Superior temporal gyrus (tissue), 1 donor: Measurements from ENCODE around the gene GDA.

ENCODE experiments used
- DNase-seq: peaks from one replicate; pipeline ENCODE4 v3.0.0-alpha.2; 2016; ENCODE audit errors: extremely low spot score

The GDA gene

GRCh38 chr9:72149231-72149975, at the start of gene GDA:
Gene GDA, plus strand, starts transcription at chr9:72149440. Its CDS starts 120 bp downstream, at chr9:72149560.
- DNase-seq: no peak

GRCh38 chr9:72102520-72102919, 46.7 kb upstream of the GDA start:
- no peak for DNase-seq

DNA sequence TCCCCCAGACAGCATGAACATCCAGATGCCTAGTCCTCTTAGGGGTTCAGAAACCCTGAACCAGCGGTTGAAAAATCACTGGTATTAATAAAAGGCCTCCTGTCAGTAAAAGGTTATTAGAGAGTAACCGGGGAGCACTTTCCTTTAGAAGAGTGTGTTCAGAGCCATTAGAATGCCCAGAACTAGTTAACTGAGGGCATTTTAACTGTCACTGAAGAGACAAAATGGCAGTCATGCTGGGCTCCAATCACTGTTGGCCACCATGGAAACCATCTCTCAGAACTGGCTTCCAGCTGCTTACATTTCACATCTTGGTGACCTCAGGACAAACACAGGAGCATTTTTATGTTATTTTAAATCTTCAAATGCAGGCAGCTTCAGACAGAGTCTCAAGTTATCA, 36.2 kb upstream of the GDA start:
- DNase-seq: no peak

DNA sequence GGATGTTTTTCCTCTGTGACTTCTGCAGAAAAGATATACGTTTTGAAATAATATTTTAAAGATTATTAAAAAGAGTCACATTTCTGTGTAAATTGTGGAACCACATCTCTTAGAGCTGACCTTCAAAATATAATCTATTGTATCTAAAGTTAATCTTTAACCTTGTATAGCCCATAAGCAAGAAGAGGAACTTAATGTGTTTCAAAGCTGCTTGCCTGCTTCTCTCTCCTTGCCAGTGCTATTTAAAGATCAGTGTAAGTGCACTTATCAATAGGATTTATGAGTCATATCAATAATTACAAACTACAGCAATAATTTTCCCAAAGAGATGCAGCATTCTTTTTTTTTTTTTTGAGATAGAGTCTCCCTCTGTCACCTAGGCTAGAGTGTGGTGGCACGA, 29.4 kb upstream of the GDA start:
- DNase-seq: no peak

DNA sequence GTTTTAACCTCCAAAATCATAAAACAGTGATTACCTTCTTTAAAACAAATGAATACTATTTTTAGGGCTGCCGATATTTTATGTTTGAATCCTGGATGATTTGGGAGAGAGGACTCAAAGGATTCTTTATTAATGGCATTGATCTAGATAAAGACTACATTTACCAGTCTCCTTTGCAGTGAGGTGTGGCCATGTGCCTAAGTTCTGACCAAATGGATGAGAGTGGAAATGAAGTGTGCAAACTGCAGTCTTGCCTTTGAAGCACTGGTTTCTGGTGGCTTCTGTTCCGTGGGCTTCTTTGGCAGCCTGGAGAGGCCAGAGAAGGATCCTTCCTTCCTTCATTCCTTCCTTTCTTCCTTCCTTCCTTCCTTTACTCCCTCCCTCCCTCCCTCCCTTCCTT, 24.3 kb upstream of the GDA start:
- DNase-seq: no peak

DNA sequence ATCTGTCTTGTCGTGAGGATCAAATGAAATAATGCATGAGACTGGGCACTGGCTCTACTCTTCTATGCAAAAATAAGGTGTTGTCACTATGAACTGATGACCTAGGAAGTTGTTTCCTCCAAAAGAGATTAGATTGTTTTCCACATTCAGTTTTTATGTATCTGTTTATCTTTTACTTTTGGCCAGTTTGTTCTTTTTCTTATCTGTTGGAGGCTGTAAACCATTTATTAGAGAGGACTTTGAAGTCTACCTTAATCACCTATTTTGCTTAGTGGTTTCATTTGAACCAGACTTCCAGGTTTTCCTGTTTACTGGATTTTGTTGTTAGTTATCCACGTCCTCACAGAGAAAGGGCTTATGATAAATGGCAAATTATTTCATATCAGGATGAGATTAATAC, 21.5 kb upstream of the GDA start:
- no peak for DNase-seq

DNA sequence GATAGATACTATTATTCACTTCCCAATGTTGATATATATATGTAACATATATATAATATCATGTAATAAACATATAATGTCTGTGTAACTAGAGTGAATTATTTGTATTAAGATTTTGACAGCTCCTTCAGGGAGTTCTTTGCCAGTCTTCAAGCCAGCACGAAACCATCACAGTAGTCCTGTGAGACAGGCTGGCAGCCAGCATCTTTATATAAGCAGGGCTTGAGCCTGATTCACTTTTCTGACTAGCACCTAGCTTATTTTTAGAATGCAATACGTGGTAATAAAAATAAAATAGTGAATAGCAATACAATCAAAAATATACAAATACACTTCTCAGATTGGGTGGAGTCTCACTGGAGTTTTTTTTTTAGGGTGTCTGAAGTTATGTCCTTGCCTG, 20.7 kb upstream of the GDA start:
- DNase-seq: no peak

GRCh38 chr9:72129271-72130156, 19.7 kb upstream of the GDA start:
- DNase-seq: no peak

- DNase-seq: no peak
These were observed 18.9 kb upstream of the GDA start for GRCh38 chr9:72130321-72130720.

- no peak for DNase-seq
These were observed 18.0 kb upstream of the GDA start for GRCh38 chr9:72131206-72131605.

DNA sequence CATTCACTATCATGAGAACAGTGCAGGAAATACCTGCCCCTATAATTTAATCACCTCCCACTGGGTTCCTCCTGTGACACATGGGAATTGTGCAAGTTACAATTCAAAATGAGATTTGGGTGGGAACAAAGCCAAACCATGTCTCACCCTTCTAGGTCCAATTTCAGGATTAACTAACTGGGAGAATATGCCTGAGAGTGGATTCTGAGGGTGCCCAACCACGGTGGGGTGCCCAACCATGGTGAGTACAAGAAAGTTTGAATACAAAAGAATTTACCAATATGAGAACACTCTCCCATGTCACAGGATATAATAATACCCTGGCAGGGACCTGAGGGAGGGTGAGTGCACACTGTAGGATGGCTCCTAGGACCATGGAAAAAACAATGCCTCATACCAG, 17.2 kb upstream of the GDA start:
- DNase-seq: no peak

DNA sequence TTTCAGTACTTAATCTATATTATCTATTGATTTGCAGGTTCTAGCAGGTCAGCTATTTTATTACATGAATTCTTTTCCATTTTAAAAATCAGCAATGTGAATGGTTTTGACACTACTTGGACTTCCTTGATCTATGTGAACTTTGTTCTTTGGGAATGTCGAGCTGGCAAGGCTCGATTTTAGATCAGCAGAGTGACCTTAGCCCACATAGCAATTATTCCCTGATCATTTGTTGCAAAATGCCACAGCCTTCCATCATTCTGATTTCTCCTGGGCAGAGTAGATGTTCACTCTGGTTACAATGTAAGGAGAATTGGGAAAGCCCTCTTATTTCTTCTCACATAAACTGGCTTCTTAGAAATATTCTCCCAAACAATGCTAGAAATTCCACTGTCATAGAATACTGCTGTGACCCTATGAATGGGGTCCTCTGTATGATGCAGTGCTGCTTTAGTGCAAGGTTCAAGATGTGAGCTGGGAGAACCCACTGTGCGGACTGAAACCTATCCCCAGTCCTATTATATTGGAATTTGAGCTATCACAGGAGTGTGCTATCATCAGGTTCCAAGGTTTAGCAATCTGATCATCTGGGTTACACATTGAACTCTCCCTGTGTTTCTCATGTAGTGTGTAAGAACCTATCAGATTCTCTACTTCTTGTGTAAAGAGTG, 15.7 kb upstream of the GDA start:
- DNase-seq: no peak

DNA sequence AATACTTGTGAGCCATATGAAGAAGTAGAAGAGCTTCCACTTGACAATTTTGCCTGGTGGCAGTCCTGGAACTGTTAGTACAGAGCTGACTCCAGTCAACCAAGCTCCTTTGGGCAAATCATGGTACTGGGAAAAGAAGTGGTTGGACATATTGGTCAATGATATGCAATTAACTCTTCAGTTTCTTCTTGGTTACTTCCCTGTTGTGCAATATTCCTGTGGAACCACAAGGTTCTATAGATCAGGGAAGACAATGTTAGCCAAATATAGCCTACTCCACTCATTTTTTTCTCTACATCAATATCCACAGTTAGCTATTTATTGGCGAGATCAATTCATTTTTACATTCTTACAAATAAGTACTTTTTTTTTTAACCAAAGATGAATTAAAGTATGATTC, 14.4 kb upstream of the GDA start:
- DNase-seq: no peak

GRCh38 chr9:72137697-72138365, 11.4 kb upstream of the GDA start:
- DNase-seq: no peak

DNA sequence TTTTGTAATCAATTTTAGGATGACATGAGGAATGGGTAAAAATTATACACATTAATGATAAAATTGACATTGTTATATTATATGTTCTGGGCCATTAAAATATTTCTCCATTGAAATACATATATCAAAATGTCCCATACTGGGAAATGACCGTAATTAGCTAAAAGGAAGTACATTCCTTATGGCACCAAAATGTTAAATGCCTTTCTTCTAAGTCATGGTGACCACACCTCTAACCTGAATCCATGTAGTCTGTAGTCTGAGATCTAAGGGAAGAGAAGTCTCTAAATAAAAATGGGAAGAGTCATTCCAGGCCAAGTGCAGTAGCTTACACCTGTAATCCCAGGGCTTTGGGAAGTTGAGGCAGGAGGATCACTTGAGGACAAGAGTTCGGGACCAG, 10.0 kb upstream of the GDA start:
- no peak for DNase-seq

DNA sequence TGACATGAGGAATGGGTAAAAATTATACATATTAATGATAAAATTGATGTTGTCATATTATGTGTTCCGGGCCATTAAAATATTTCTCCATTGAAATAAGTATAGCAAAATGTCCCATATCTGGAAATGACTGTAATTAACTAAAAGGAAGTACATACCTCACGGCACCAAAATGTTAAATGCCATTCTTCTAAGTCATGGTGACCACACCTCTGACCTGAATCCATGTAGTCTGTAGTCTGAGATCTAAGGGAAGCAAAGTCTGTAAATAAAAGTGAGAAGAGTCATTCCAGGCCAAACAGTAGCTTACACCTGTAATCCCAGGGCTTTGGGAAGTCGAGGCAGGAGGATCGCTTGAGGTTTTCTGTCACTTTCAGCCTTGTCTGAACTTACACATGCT, 8.7 kb upstream of the GDA start:
- DNase-seq: no peak

DNA sequence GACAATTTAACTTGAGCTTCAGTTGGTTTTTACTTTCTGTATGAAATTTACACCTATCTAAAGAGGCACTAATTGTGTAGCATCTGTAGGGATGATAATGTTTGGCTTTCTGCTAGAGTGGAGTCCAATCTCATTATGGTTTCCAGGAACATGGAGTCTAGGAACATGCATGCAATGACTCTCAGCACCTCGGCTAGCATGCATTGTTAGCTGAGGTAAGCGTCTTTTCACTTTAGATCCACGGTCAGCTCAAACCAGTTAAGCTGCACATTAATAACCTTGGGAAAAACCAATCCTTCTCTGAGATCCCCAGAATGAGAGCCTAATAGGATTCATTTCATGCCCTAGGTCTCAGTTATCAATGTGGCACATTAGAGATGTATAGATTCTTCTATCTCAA, 7.8 kb upstream of the GDA start:
- DNase-seq: no peak

GRCh38 chr9:72144756-72145492, 4.3 kb upstream of the GDA start:
- no peak for DNase-seq

DNA sequence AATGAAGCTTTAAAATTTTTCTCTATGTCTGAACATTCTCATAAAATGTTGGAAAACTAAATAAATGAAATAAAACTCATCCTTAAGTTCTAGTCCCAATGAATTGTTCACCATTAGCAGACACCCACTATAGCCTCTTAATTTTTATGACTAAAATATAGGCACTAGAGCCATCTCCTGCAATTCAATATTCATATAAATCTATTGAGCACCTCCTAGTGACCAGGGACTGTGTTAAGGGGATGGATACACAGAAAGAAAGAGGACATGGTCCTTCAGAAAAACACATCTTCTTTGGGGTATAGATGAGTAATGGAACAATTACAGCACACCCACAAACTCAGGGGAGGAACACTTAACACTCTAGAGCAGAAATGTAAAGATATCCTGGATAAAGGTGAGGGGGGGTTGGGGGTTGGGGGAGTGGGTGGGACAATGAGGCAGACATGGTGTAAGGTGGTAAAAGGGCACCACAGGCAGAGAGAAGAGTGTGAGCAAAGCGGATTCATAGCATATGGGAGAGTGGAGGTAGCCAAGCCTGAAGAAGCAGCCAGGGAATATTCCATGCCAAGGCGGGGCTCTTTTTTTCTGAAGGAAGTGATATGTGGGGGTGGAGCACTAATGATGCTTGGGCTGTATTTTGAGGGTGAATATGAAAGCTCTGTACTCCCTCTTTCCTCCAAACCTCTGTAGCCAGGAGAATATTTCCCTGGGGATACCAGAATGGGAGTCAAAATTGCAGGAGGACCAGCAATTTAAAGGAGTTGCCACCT, 3.3 kb upstream of the GDA start:
- DNase-seq: no peak

GRCh38 chr9:72147676-72148075, 1.6 kb upstream of the GDA start:
- DNase-seq: no peak

DNA sequence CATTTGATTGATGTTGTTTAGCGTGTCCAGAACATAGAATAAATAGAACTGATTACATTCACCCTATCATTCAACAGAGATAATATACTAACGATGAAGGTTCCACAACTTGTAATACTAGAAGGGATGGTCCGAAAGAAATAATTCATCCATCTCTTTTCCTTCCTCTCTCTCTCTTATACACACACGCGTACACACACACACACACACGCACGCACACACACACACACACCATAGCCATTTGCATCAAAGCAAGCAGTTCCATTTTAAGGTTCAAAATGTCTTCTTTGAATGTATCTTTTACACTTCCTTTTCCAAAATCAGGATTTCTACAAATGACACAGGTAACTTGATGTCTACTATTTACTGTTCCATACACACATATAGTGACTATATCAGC, 887 bp downstream of the GDA start:
- DNase-seq: no peak
